Measurements from ENCODE around the gene CTNNA1. TPM values are rescaled to one million over a fixed set of nuclear protein-coding genes. Genes with fewer than 3 reads are reported as not detected.
A peak's percentile ranks its signal among the peaks of the same experiment; 100 is the strongest.

The CTNNA1 gene
- polyA plus RNA-seq, 1 of the 3 experiments (the other 2 are of a cell fraction) = 130 TPM

DNA sequence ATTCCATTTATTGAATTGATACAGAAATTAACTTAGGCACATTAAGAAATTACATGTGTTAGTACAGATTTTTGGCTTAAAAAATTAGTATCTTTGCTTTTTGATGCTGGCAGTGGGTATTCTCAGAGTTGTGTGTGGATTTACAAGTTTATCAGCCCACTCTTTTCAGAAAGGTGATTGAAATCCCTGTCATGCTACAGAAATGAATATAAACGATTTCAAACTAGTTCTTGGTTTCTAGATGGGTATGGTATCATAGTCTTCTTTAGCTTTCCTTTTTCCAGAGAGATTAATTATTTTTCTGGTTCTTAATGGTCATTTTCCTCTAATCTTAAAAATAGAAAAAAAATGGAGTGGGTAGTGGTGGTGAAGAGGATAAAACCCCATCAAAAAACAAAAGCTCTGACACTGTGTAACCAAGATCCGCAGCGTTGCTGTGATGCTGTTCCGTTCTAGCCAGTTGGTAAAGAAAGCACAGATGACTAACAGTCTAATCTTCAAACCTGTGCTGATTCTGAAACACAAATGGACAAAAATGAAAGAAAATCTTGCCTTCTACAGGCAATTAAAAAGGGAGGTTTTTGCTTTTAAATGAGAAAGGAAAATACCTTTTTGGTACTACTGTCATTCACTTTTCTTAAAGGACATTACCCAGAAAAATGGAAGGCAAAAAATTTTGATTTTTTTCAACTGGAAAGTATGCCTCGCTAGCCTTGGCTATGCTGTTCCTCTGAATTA, 116.7 kb downstream of the CTNNA1 start:
- H3K4me3 ChIP-seq (ENCODE audit: low read depth in 2 of 2, low read length in 1 of 2) = no peak overlapping the region
- H3K9me3 ChIP-seq = no peaks in the 10 kb centered on the region

DNA sequence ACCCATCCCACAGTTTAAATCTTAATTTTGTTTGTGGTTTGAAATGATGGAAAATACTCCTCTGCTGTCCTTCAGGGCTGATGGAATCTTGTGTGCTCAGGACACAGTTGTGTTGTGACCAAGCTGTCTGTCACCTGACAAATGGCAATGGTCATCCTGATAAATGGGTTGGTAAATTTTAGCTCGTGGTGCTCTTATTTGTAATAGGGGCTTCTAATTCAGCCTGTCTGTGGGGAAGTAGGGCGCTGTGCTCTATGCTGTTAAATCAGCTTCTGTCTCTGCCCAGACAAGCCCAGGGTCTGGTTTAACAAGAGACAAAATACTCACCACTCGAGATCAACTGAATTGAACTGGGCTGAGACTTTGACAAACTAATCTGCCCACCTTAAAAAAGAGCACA, 117.4 kb downstream of the CTNNA1 start:
- ChIA-PET POLR2A (interaction anchor here (0.6 kb wide), 1 partner anchor 533 kb away, joined by 3 read pairs; no protein-coding TSS in a partner anchor), CTCF (interaction anchor here (0.8 to 1.4 kb wide), 11 partner anchors 12 to 392 kb away, joined by 3 to 6 read pairs (median 3); no protein-coding TSS in a partner anchor)
- no peaks in the 10 kb centered on the region for H3K27me3 ChIP-seq (ENCODE audit: insufficient read depth)
- peaks cover 0 to 1% of the 10 kb centered on the region in 2 experiments for H3K36me3 ChIP-seq (replicated peaks in 1 of 2; ENCODE audit: control insufficient read depth in 1 of 2, insufficient read depth in 2 of 2, low read length in 1 of 2)
- H3K4me3 ChIP-seq (ENCODE audit: low read depth in 2 of 2, low read length in 1 of 2) = no peak overlapping the region
- H3K9ac ChIP-seq = no peak overlapping the region; the same call in 1 of the 2 replicates
- H3K4me2 ChIP-seq = peak overlapping the region; percentile 22; the same call in 1 of the 2 replicates
- H3K79me2 ChIP-seq (ENCODE audit: insufficient read depth) = peaks cover 96% of the 10 kb centered on the region
- peaks cover 27% of the 10 kb centered on the region for H3F3A ChIP-seq (replicated peaks; ENCODE audit: insufficient read depth)
- peaks cover 88% of the 10 kb centered on the region for H4K20me1 ChIP-seq (ENCODE audit: insufficient read depth)
- peaks cover 43 to 44% of the 10 kb centered on the region in 2 experiments for H3K4me1 ChIP-seq (ENCODE audit: control insufficient read depth in 1 of 2, insufficient read depth in 2 of 2, low read depth in 1 of 2, low read length in 1 of 2)
- peak; percentile 21 for DNase-seq
- peak overlapping the region; percentile 39 to 62; a peak in 3 of 4 replicates for H3K27ac ChIP-seq (ENCODE audit: low read depth in 2 of 2, low read length in 1 of 2)
- no peaks in the 10 kb centered on the region for H3K9me3 ChIP-seq
- 52% methylated on average over 3 of the region's 3 CpGs for WGBS (ENCODE audit: low lambda C conversion rate)
- H2AFZ ChIP-seq (ENCODE audit: low read depth) = no peak overlapping the region
- H3K9me2 ChIP-seq = no peaks in the 10 kb centered on the region
- TF ChIP-seq GATA2 (CRISPR knock-in tag; IDR thresholded peaks at IDR 0.05) (no peak), SMC3 (IDR thresholded peaks at IDR 0.05; ENCODE audit: low read depth, low read length) (no peak), NFIC (IDR thresholded peaks at IDR 0.05; ENCODE audit: borderline replicate concordance) (no peak), MEF2A (IDR thresholded peaks at IDR 0.05; ENCODE audit: borderline replicate concordance, low read depth) (no peak), SIN3A (IDR thresholded peaks at IDR 0.05; ENCODE audit: borderline replicate concordance, low read depth, low read length) (no peak), ELF1 (IDR thresholded peaks at IDR 0.05) (no peak), EZH2phosphoT487 (IDR thresholded peaks at IDR 0.05; ENCODE audit: borderline replicate concordance, low read depth) (no peak), NRF1 (IDR thresholded peaks at IDR 0.05; ENCODE audit: low read depth, low read length) (no peak), EP300 (IDR thresholded peaks at IDR 0.05; ENCODE audit: borderline replicate concordance in 1 of 2, low read depth in 1 of 2, low read length in 1 of 2) (no peak), RAD21 (IDR thresholded peaks at IDR 0.05; ENCODE audit: low read length) (no peak), MXI1 (IDR thresholded peaks at IDR 0.05; ENCODE audit: low read depth, low read length) (no peak), JUND (IDR thresholded peaks at IDR 0.05) (no peak)
- TF ChIP-seq, protein P1, sequence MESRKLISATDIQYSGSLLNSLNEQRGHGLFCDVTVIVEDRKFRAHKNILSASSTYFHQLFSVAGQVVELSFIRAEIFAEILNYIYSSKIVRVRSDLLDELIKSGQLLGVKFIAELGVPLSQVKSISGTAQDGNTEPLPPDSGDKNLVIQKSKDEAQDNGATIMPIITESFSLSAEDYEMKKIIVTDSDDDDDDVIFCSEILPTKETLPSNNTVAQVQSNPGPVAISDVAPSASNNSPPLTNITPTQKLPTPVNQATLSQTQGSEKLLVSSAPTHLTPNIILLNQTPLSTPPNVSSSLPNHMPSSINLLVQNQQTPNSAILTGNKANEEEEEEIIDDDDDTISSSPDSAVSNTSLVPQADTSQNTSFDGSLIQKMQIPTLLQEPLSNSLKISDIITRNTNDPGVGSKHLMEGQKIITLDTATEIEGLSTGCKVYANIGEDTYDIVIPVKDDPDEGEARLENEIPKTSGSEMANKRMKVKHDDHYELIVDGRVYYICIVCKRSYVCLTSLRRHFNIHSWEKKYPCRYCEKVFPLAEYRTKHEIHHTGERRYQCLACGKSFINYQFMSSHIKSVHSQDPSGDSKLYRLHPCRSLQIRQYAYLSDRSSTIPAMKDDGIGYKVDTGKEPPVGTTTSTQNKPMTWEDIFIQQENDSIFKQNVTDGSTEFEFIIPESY (IDR thresholded peaks at IDR 0.05; ENCODE audit: borderline replicate concordance, low read depth) = no peak
- TF ChIP-seq, protein P2, sequence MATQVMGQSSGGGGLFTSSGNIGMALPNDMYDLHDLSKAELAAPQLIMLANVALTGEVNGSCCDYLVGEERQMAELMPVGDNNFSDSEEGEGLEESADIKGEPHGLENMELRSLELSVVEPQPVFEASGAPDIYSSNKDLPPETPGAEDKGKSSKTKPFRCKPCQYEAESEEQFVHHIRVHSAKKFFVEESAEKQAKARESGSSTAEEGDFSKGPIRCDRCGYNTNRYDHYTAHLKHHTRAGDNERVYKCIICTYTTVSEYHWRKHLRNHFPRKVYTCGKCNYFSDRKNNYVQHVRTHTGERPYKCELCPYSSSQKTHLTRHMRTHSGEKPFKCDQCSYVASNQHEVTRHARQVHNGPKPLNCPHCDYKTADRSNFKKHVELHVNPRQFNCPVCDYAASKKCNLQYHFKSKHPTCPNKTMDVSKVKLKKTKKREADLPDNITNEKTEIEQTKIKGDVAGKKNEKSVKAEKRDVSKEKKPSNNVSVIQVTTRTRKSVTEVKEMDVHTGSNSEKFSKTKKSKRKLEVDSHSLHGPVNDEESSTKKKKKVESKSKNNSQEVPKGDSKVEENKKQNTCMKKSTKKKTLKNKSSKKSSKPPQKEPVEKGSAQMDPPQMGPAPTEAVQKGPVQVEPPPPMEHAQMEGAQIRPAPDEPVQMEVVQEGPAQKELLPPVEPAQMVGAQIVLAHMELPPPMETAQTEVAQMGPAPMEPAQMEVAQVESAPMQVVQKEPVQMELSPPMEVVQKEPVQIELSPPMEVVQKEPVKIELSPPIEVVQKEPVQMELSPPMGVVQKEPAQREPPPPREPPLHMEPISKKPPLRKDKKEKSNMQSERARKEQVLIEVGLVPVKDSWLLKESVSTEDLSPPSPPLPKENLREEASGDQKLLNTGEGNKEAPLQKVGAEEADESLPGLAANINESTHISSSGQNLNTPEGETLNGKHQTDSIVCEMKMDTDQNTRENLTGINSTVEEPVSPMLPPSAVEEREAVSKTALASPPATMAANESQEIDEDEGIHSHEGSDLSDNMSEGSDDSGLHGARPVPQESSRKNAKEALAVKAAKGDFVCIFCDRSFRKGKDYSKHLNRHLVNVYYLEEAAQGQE (IDR thresholded peaks at IDR 0.05; ENCODE audit: low read depth, low read length) = no peak
- TF ChIP-seq, protein P3, sequence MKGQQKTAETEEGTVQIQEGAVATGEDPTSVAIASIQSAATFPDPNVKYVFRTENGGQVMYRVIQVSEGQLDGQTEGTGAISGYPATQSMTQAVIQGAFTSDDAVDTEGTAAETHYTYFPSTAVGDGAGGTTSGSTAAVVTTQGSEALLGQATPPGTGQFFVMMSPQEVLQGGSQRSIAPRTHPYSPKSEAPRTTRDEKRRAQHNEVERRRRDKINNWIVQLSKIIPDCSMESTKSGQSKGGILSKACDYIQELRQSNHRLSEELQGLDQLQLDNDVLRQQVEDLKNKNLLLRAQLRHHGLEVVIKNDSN (IDR thresholded peaks at IDR 0.05; ENCODE audit: borderline replicate concordance, low read depth) = no peak
- TF ChIP-seq, protein P4, sequence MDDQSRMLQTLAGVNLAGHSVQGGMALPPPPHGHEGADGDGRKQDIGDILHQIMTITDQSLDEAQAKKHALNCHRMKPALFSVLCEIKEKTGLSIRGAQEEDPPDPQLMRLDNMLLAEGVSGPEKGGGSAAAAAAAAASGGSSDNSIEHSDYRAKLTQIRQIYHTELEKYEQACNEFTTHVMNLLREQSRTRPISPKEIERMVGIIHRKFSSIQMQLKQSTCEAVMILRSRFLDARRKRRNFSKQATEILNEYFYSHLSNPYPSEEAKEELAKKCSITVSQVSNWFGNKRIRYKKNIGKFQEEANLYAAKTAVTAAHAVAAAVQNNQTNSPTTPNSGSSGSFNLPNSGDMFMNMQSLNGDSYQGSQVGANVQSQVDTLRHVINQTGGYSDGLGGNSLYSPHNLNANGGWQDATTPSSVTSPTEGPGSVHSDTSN (IDR thresholded peaks at IDR 0.05) = no peak

More for the DNA sequence above, 116.7 kb downstream of the CTNNA1 start:
- no peaks in the 10 kb centered on the region for H3K9me2 ChIP-seq
- peaks cover 20% of the 10 kb centered on the region for H3F3A ChIP-seq (replicated peaks; ENCODE audit: insufficient read depth)
- peaks cover 0 to 2% of the 10 kb centered on the region in 2 experiments for H3K36me3 ChIP-seq (replicated peaks in 1 of 2; ENCODE audit: control insufficient read depth in 1 of 2, insufficient read depth in 2 of 2, low read length in 1 of 2)
- 56% methylated on average over 5 of the region's 5 CpGs for WGBS (ENCODE audit: low lambda C conversion rate)
- H4K20me1 ChIP-seq (ENCODE audit: insufficient read depth) = peaks cover 88% of the 10 kb centered on the region
- CTCF ChIA-PET = interaction anchor here (1.0 to 1.4 kb wide), 7 partner anchors 9 to 391 kb away, joined by 3 to 6 read pairs (median 3); no protein-coding TSS in a partner anchor
- peak overlapping the region; percentile 32; the same call in 1 of the 2 replicates for H3K9ac ChIP-seq
- H3K27ac ChIP-seq (ENCODE audit: low read depth in 2 of 2, low read length in 1 of 2) = peak overlapping the region; percentile 39 to 62
- H3K4me1 ChIP-seq (ENCODE audit: control insufficient read depth in 1 of 2, insufficient read depth in 2 of 2, low read depth in 1 of 2, low read length in 1 of 2) = peaks cover 39 to 40% of the 10 kb centered on the region in 2 experiments
- TF ChIP-seq JUND (IDR thresholded peaks at IDR 0.05) (no peak), FOXM1 (IDR thresholded peaks at IDR 0.05; ENCODE audit: low read depth) (no peak), POLR2AphosphoS5 (IDR thresholded peaks at IDR 0.05; ENCODE audit: low read depth, low read length) (no peak), NRF1 (IDR thresholded peaks at IDR 0.05; ENCODE audit: low read depth, low read length) (no peak), RCOR1 (IDR thresholded peaks at IDR 0.05; ENCODE audit: low read length) (no peak), RAD21 (IDR thresholded peaks at IDR 0.05; ENCODE audit: low read length) (no peak)
- H3K79me2 ChIP-seq (ENCODE audit: insufficient read depth) = peaks cover 95% of the 10 kb centered on the region
- no peak for DNase-seq
- no peaks in the 10 kb centered on the region for H3K27me3 ChIP-seq (ENCODE audit: insufficient read depth)
- H3K4me2 ChIP-seq = peak overlapping the region; percentile 22; the same call in 1 of the 2 replicates
- no peak overlapping the region for H2AFZ ChIP-seq (ENCODE audit: low read depth)
- POLR2A ChIA-PET = interaction anchor here (0.6 kb wide), 1 partner anchor 533 kb away, joined by 3 read pairs; no protein-coding TSS in a partner anchor

All from SK-N-SH (cell line).